GM19025 (cell line): ENCODE results near the gene NAALADL2.

ENCODE experiments used
- ATAC-seq: cut with Tn5 transposase; IDR thresholded peaks from one replicate; pipeline ENCODE4 v1.9.1; 2021; ENCODE audit warnings: mild to moderate bottlenecking, low read depth, moderate library complexity; ENCODE audit not compliant: unreplicated experiment

The NAALADL2 gene

GRCh38 chr3:174859114-174859735 lies at the start of gene NAALADL2:
Gene NAALADL2 (plus strand): TSS chr3:174859334.
- ATAC-seq: no peak

DNA sequence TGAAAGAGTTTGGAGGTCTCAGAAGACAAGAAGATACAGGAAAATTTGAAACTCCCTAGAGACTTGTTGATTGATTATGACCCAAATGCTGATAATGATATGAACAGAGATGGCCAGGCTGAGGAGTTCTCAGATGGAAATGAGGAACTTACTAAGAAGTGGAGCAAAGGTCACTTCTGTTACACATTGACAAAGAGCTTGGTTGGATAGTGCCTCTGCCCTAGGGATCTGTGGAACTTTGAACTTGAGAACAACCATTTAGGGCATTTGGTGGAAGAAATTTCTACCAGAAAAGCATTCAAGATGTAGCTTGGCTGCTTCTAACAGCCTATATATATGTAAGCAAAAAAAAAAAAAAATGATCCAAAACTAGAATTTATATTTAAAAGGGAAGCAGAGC lies 48.9 kb upstream of the NAALADL2 start:
- ATAC-seq: no peak

DNA sequence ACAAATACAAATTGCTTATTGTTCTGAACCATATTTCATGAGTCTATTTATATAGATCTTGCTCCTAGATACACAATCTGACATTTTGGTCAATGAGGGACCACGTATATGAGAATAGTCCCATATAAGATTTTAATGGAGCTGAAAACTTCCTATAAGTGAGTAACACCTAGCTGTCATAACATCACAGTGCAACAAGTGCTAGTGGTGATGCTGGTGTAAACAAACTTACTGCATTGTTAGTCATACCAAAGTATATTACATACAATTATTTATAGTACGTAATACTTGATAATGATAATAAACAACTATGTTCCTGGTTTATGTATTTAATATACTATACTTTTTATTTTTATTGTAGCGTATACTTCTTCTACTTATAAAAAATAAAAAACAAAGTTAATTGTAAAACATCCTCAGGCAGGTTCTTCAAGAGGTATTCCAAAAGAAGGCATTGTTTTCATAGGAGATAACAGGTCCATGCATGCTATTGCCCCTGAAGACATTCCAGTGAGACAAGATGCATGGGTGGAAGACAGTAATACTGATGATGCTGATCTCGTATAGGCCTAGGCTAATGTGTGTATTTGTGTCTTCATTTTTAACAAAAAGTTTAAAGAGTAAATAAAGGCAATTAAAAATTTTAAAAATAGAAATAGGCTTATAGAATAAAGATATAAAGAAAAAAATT lies 46.8 kb upstream of the NAALADL2 start:
- ATAC-seq: no peak

GRCh38 chr3:174815750-174816149 lies 43.4 kb upstream of the NAALADL2 start:
- ATAC-seq: no peak

GRCh38 chr3:174820885-174821284 lies 38.2 kb upstream of the NAALADL2 start:
- no peak for ATAC-seq

DNA sequence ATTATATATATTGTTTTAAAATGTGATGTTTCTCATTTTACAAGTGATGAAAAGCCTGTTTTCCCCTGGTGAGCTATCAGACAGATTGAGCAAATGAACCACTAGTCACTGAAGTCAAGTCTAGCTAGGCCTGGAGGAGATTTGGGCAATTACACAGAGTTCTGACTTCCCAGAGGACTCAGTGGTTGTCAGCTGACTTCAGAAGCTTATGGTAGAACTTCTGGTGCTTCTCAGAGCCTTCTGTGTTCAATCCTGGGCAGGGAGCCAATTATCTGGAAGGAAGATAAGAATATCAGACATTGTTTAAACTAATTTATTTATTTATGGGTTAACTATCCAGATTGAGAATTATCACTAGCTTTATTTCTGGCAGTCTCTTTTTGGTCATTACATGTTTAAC lies 37.7 kb upstream of the NAALADL2 start:
- ATAC-seq: no peak

DNA sequence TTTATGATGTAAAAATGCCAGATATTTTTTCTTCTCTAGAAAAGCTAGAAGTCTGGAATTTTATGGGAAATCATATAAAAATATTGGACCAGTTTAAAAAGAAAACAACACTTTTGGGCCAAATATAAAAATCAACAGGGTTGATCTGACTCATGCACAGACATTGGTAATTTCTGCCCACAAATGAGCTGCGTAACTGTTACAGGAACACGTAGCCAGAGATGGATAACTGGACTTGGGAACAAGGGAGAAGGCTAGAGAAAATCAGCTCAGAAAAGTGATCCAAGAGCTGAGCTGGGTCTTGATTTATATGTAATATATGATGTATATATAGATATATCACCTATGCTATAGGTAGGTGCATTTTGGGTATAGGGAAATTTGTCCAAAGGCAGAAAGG lies 36.8 kb upstream of the NAALADL2 start:
- ATAC-seq: no peak

GRCh38 chr3:174826069-174826468 lies 33.1 kb upstream of the NAALADL2 start:
- no peak for ATAC-seq

DNA sequence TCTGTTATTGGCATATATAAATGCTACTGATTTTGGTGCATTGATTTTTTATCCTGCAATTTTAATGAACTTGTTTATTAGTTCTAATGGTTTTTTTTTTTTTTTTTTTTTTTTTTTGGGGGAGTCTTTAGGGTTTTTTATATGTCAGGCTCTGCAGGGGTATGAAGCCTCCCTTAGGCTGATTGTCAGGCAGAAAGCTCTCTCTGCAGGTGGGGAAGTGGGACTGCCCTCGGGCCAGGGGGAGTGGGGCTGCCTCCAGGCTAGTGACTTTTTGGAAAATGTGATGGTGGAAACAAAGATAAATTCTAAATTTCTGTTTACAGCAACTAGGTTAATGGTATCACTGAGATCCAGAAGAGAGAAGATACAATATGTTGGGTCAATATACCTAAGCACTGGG lies 14.4 kb upstream of the NAALADL2 start:
- no peak for ATAC-seq

DNA sequence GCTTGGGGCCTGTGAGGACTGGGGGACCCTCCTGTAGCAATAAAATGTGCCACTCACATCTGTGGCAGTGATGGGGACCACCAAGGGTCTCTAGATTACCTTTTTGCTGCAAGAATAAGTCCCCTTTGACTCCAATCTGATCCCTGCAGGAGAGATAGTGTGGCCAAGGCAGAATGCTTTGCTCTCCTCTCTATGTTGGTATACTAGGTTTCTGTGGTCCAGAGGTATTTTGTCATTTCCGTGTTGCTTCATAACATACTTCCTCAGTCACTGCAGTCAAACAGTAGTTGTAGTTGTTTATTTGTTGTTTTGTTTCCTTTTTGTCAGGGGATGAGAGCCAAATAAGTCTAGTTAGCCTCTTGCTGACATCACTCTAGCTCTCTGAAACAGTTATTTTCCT lies 13.1 kb upstream of the NAALADL2 start:
- ATAC-seq: no peak

- ATAC-seq: no peak
Observed at GRCh38 chr3:174854987-174855386, 4.1 kb upstream of the NAALADL2 start.

- ATAC-seq: no peak
Observed at GRCh38 chr3:174857301-174857700, 1.8 kb upstream of the NAALADL2 start.

- no peak for ATAC-seq
Observed at GRCh38 chr3:174858353-174858752, 781 bp upstream of the NAALADL2 start.

GRCh38 chr3:174859756-174860155 lies 622 bp downstream of the NAALADL2 start:
- no peak for ATAC-seq

GRCh38 chr3:174862101-174862500 lies 3.0 kb downstream of the NAALADL2 start:
- no peak for ATAC-seq

- no peak for ATAC-seq
Observed at GRCh38 chr3:174862666-174863065, 3.5 kb downstream of the NAALADL2 start.

DNA sequence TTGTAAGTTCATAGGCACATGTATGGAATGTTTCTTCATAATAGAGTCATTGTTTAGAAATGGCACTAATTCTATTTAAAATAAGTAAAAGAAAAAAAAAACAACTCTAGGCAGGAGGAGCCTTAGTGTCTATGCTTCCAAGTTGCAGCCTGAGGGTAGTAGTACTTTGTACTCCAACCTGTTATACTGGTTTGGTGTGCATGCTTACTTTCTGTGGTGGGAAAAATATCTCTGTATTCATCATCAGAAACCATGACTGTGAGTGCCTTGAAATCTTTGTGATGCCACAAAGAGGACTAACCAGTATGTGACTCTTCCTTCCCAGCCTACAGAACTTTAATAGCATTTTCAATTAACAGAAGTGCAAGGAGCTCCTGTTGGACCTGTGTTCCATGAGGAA lies 4.4 kb downstream of the NAALADL2 start:
- no peak for ATAC-seq

- ATAC-seq: no peak
Observed at GRCh38 chr3:174869448-174869847, 10.3 kb downstream of the NAALADL2 start.

DNA sequence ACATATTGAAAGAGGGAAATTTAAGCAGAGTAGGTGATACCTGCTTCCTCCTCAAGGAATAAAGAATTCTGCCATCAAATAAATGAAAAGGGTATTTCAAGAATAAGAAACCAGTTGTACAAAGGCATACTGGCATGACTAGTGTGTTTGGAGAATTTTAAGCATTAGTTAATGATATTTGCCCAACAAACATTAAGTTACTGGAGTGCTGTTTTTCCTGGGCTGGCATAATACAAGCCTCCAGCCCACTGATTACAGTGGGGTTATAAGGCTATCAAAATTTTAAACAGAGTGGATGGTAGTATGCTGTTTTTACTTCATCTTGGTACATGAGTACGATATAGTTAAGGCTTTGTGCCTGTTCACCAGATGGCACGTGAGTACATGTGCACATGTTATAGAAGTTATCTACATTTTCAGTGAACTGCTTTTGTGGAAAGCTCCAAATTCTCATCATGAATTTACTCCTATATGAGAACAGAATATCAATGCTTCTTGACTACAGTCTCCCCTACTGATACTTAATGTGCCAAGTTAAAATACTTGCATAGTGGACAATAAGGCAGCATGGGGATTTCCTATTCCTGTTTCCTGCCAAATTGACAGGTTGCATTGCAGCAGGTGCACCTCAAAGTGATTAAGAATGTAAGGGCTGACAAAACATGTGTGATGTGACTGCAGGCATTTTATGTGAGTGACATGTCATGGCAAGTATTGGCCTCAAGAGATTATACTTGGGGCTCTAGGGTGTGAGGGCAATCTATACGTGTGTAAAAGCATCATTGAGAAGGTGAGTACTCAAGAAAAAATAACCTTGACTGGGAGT lies 14.9 kb downstream of the NAALADL2 start:
- ATAC-seq: no peak

- no peak for ATAC-seq
Observed at GRCh38 chr3:174882789-174883188, 23.7 kb downstream of the NAALADL2 start.

DNA sequence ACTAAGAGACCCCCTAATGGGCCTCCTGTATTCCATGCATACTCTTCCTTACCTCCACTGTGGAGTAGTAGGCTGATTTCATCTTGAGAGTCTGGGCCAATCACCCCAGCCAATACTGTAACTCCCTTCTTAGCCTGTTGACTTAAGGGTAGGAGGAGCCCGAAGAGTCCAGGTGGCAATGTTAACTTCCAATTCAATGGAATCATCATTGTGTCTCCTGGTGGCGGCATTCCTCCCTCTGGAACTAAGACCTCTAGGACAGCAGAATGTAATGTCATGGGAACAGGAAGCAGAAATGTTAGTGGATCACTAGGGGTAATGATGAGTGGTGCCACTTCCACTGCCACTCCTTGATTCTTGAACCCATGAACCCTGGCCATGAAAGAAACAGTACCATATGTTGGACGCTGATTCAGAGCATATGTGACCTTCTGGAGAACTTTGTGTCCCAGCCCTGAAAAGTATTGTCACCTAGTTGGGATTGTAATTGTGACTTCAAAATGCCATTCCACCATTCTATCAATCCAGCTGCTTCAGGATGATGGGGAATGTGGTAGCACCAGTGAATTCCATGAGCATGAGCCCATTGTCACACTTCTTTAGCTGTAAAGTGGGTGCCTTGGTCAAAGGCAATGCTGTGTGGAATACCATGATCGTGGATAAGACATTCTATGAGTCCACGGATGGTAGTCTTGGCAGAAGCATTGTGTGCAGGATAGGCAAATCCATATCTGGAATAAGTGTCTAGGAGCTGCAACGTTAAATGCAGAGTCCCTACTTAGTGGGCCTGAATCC lies 24.9 kb downstream of the NAALADL2 start:
- no peak for ATAC-seq
